ENCODE data around the gene FTO.

FTO gene

DNA sequence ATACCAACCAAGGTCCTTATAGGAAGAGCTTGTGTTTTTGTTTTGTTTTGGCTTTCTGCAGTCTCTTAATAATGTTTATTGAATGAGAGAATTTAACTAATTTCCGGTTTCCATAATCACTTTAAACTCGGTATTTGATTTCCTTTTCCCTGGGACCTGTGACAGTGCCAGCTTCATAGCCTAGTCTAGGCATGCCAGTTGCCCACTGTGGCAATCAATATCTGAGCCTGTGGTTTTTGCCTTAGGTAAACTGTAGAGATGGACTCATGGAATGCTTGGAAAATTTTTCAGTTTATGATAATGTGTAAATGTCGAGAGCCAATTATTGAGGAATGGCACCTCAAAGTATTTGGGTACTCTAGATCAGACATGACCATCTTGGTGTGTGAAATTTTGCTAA, 78.2 kb downstream of the FTO start:
- no peak for DNase-seq (ENCODE audit: low read depth, low spot score)

DNA sequence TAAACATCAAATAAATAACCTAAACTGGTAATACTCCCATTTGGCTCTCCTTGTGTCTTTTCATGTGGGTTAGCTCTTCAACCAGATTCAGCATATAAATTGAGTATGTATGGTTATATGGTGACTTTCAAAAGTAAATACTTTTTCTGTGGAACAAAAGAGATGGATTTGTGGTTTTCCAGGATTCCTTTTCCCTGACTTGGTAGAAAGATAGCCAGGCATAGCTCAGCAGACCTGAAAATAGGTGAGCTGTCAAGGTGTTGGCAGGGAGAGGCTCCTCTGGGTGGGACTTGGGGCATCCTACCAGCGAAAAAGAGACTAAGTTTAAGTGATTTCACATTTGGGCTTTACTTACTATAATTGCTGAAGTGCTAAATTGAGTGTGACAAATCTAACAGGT, 80.3 kb downstream of the FTO start:
- DNase-seq (ENCODE audit: low read depth, low spot score), result no peak

DNA sequence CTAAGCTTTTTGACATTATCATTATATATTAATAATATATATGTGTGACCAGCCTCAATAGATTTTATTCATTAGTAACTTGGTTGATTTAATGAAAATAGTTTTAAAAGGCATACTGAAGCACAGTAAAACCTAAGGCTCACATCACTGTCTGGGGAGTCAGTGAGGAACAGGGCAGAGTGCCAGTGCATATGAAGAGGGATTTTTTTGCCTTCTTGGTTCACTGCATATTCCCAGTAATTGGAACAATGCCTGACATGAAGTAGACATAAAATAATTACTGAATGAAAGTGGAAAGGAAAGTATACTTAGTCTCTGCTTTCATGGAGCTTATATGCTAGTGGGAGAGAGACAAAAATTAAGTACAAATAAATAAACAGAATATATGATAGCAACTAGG, 81.1 kb downstream of the FTO start:
- no peak for DNase-seq (ENCODE audit: low read depth, low spot score)

DNA sequence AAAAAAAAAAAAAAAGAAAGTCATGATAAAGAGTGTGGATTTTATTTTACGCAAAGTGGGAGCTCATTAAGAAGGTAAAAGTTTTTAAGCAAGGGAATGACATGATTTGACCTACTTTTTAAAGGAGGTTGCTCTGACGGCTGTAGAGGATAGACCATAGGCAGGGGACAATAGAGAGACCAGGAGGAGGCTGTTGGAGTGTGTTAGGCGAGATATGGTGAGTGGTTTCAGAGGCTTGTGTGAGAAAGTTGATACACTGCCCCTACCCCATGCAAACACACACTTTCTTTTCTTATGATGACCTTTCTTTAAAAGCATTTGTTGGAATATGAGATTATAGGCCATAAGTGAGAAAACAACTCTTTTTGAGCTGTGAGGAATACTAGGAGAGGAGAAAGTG, 82.0 kb downstream of the FTO start:
- no peak for DNase-seq (ENCODE audit: low read depth, low spot score)

DNA sequence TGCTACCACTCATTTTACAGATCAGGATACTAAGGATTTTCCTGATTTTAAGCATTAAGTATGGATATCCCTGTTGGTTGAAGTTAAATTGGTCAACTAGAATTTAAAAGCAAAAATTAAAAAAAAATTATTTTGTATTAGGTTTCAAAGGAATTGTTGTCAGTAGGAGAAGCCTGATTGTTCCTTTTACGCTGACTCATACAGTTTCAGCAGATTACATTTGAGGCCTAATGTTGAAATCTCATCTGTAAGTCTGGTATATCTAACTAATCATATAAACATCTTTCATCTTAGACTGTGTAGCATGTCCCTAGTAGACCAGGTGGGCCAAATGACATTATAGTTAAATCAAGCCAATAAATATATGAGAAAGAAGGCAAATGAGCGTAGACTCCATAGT, 83.5 kb downstream of the FTO start:
- DNase-seq (ENCODE audit: low read depth, low spot score), result no peak

DNA sequence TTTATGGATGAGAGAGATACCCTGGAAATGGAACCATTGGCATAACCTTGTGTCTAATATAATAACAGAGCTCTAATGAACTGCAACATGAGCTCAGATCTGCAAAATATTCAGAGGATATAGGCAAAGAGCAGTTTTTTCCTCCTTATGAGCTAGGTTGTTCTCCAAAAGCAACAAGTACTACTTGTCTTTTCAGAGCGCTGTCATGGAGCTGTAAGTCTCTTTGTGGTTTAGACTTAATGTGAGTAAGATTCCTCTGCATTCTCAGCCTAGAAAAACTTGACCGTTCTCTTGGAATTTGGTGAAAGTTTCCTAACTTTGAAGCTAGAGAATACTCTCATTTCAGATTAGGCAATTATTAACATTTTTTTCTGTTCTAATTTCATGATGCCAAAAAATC, 85.2 kb downstream of the FTO start:
- DNase-seq (ENCODE audit: low read depth, low spot score), result no peak

DNA sequence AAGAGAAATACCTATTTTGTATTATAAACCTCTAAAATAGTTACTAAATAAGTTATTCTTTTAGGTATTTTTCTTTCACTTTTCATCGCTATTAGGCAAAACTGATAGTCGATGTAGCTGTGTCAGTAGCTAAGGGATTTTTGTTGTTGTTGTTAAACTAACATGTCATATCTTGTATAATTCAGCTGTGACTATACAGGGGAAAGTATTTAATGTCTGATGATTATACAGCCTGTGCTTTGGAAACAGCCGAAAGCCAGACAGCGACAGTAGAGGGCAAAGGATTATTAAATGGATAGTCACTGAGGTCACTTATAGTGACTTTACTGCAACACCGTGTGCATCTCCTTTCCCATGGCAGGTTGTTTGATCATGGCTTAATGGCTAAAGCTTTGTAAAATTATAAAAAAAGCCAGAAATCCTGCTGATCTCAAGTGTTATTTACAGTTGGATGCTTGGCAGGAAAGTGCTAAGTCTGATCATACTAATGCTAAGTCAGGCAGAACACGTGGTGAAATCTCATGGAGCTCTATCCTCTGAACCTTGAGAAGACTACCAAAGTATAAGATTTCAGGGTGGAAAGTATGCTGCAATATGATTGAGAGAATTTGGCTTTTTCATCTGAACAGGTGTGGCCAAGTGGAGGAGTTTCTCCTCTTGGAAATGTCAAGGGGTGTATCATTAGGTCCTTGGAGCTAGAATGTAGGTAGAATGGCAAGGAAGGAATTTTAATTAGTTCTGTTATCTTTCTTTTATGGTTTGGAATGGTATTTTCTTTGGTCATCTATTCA, 88.4 kb downstream of the FTO start:
- no peak for DNase-seq (ENCODE audit: low read depth, low spot score)

DNA sequence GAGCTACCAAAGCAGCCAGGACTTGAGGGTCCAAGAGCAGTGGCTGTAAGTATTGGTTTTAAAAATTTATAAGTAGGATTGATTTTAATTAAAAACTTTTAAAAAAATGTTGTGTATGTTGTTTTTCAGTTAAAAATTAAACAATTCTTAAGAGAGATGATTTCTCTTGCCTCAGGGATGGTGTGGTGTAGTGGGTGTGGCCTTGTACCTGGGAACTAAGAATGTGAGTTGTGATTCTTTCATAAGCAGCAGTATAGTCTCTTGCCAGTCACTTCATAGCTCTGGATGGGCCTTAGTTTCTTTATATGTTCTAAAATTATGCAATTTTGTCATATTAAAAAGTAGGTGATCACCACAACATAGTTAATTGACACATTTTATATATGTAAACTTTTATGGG, 99.5 kb downstream of the FTO start:
- DNase-seq (ENCODE audit: low read depth, low spot score), result no peak

DNA sequence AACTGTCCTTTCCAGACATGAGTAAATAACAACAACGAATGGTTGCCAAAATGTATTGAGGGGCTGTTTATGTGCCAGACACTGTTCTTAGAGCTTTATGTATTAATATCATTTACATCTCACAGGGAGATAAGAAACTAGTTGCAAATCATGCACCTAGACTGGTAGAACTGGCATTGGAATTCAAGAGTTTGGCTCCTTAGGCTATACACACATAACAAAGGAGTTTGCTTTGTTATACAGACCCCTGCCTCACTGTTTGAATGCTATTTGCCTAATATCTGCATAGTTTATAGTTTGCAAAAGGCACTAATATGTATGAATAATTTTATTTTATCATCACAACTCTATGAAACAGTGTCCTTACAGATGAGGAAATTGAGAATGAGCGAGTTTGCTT, 100.0 kb downstream of the FTO start:
- no peak for DNase-seq (ENCODE audit: low read depth, low spot score)

DNA sequence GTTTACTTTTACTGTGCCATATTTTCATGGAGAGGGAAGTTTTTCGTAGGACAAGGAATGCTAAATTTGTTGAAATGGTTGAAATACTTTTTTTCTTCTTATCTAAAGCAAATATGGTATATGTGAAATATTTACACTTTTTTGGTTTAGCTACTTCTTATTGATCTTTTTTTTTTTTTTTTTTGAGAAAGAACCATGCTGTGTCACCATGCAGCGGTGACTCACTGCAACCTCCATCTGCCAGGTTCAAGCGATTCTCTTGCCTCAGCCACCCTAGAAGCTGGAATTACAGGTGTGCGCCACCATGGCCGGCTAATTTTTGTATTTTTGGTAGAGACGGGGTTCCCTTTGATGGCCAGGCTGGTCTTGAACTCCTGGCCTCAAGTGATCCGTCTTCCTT, 100.5 kb downstream of the FTO start:
- DNase-seq (ENCODE audit: low read depth, low spot score), result no peak

DNA sequence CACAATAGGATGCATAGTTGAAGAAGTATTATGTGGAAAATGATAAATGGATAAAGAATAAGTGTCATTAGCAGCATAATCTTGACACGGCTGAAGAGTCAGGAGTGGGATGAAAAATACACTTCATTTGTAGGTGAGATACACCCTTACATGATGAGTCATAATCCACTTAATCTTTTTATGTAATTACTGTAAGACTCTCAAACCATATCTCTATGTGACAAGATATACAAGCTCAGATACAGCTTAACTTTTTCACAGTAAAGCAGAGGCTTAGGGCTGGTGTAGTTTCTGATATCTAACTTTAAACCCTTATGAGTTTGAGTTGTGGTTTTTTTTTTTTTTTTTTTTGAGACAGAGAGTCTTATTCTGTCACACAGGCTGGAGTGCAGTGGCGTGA, 101.2 kb downstream of the FTO start:
- DNase-seq (ENCODE audit: low read depth, low spot score), result no peak

DNA sequence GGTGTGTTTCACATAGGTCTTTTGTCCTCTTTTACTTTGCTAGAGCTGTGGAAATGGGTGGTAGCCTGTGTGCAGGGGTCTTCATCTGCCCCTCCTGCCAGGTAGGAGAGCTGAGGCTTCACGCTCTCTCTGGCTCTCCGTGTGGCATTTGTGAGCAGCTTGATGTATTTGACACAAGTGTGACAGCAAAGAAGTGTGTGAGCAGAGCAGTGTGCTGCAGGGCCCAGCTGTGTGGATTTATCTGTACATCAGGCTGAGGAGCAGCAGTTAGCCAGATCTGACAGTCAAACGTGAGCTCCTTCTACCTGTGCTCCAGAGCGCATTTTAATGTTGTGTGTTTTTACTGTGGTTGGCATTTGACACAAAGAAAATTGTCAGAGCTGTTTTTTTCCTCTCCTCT, 101.8 kb downstream of the FTO start:
- no peak for DNase-seq (ENCODE audit: low read depth, low spot score)

DNA sequence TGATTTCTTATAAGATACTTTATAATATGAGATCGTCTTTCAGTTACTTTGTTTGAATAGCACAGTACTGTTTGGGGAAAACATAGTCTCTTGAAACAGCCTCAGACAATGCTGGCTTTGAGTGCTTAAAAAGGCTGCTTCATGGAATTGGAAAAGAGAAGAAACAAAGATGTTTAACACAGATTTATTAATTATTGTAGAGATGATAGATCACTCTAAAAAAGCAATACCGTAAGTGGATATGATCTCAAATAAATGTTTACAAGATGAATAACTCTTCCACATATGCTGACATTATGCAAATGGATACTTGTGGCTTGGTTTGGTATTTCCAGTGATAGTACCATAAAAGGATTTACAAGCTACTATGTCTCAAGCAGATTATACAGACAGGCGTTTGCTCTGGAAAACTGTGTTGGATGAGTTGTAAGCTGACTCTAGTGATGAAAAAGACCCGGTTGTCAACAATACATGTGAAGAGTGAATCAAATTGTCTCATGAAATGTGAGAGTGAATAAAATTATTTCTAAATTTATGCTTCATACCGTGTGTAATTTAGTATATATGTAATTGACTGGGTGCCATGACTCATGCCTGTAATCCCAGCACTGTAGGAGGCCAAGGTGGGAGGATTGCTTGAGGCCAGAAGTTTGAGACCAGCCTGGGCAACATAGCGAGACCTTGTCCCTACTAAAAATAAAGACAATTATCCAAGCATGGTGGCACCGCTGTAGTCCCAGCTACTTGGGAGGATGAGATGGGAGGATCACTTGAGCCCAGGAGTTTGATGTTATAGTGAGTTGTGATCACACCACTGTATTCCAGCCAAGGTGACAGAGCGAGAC, 105.4 kb downstream of the FTO start:
- no peak for DNase-seq (ENCODE audit: low read depth, low spot score)

DNA sequence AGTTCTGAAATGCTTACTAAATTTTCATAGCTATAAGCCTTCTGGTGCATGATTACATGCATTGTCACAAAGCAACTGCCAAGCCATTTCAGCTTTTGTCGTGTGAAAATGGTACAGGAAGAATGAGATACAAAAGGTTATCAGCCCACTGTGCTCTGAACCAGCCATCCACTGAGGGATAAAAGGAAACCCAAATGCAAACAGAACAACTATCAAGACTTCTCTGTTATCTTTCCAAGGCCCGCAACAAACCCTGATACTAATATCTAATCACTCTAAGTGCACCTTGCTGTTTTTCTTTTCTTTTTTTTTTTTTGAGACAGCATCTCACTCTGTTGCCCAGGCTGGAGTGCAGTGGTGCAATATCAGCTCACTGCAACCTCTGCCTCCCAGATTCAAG, 109.0 kb downstream of the FTO start:
- no peak for DNase-seq (ENCODE audit: low read depth, low spot score)

DNA sequence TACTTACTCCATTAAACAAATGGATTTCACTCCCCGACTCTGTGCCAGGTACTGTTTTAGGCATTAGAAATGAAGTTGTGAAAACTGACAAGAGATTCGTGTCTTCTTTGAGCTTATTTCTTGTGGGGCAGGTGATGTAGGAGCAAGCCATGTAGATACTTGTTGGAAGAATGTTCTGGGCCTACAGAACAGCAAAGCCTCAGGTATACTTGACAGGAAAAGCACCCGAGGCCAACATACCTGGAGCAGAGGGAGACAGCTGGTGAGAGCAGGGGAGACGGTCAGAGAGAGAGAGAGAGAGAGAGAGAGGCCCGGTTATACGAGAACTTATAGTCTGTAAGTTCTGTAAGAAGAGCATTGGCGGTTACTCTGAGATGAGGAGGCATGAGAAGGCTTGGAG, 110.8 kb downstream of the FTO start:
- no peak for DNase-seq (ENCODE audit: low read depth, low spot score)

DNA sequence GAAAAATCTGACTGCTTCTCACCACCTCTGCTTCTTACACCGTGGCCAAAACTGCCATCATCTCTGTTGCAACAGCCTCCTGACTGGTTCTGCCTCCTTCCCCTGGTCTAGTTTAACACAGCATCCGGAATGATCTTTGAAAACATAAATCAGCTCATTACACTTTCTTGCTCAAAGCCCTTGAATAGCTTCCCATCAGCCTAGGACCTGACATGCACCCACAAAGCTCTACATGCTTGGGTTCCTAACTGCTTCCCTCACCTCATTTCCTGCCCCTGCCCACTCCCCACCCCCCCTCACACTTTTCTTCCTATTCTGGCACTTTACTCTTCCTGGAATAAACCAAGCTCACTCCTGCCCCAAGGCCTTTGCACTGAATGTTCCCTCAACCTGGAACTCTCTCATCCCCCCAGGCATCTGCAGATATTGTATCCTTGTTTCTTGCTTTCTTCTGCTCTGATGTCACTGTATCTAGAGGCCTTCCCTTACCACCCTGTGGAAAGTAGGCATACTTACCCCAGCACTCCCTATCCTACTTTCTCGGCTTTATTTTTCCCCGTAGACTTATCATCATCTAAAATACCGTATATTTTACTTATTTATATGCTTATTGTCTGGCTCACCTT, 112.4 kb downstream of the FTO start:
- DNase-seq (ENCODE audit: low read depth, low spot score), result no peak

DNA sequence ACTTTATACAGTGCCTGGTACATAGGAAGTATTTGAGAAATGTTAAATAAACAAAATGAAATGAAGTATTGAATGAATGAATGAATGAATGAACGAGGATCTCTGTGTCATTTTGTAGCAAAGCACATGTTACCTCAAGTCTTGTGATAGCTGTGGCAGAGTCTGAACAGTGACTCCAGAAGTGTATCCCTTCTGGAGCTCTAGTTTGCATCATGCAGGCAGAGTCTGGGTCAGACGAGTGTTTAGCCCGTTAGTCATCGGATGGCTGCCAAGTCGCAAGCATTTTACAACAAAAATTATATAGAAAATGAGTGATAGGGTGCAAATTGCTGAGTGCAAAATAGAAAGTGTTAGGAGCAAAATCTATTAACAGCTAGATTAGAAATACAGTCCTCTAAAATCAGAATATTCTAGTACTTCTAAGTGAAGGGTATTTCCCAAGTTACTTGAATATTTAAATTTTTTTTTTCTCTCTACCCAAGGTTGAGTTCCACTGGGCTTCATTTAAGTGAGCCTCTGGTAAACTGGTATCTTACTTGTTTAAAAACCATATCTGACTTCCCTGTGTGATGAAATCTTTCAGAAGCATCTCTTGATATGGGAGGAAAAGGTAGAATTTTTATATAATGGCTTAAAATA, 113.3 kb downstream of the FTO start:
- no peak for DNase-seq (ENCODE audit: low read depth, low spot score)

DNA sequence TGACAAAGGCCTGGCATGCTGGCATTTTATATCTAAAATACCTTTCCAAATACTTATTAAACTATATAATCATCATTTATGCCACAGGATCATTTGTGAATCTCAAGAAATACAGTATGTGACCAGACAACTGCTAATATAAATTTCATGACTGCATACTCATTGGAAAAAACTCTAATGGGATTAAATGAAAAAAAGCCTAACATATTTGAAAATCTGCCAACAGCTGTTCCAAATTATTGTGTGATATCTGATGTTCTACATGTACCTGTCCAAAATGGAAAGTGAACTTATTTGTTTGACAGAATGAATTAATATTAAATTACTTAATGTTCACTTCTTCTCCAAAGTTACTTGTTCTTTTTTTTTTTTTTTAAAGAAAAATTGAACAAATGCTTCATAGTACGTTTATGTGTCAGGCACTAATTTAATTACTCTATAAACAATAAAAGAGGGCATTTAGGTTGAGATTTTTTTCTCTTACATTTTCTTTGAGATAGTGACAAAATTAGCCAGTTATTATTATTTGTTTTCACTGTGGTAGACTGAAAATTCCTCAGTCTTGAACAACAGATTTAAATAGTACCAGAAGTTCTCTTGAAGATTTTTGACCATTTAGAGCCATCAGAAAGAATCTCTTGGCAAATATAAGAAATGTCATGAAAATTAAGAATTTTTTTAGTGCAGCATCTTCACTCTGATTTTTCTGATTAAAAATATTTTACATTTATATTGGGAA, 114.0 kb downstream of the FTO start:
- DNase-seq (ENCODE audit: low read depth, low spot score), result no peak

DNA sequence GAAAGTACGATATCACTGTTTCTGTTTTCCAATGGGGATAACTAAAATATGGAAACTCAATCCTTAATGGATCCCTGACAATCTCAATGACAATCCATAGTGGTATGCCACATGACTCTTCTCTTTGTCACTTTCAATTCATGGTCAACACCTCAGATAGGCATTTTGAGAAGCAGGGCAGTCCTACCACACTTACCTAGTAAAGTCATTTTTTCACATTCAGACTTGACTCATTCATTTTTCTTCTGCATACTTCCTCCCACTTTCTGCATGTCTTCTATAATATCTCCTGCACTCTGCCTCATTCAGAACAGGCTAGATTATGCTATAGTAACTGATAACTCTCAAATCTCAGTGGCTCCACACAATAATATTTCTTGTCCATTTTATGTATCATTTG, 117.5 kb downstream of the FTO start:
- no peak for DNase-seq (ENCODE audit: low read depth, low spot score)

DNA sequence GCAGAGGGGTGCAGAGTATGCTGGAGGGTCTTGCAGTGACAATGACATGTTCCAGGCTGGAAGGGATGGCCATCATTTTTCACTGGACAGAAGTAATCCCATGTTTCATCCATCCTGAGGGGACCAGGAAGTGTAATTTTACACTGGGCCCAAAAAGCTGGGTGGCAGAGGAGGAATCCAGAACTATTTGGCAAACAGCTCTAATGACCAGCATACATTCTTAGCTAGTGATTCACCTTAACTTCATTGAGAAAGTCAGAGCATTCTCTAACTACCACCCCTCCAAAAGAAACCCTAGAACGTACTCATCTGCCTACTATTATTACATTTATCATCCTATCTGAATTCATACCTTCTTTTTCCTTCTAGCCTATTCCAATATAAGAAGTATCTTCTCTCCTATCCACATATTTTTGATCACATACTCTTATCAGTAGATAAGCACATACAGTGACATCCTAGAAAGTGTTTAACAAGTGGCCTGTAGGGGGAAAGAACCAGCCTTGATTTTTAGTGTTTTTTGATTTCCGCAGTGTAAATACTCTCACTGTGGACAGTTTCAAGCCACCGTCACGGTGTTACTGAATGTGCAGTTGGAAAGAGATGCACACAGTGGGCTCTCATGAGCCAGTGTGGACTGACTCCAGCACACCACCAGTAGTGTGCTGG, 118.1 kb downstream of the FTO start:
- no peak for DNase-seq (ENCODE audit: low read depth, low spot score)

DNA sequence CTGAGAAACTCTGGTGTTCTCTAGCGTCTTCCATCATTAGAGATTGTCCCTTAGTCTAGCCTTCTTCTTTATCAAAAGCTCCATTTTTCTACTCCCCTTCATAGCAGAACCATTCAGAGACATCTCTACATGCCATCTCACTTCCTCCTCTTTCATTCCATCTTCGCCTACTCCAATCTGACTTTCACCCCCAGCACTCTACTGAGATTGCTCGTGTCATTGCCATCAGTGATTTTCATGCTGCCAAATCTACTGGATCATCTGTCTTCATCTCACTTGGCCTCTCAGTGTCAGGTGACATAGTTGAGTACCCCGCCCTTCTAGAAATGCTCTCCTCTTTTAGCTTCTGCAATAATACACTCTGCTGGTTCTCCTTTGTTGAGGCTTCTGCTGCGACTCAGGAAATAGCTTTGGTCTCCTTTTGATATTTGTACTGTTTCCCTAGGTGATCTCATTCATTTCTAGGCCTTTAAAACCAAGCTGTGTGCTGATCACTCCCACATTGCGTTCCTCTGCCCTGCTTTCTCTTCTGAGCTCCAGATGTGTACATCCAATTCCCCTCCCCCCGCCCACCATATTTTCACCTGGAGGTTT, 119.1 kb downstream of the FTO start:
- no peak for DNase-seq (ENCODE audit: low read depth, low spot score)

Measured in activated CD4-positive, CD25-positive, alpha-beta regulatory T cell treated with anti-CD3 and anti-CD28 coated beads, Interleukin-2, amount 50 U/mL, for 16 hours (primary cell).